Effector CD4-positive, alpha-beta T cell (primary cell): ENCODE results near the gene SMIM7.

Source experiments
- DNase-seq: peaks from one replicate; pipeline ENCODE4 v3.0.0-alpha.2; 2020

The SMIM7 gene

DNA sequence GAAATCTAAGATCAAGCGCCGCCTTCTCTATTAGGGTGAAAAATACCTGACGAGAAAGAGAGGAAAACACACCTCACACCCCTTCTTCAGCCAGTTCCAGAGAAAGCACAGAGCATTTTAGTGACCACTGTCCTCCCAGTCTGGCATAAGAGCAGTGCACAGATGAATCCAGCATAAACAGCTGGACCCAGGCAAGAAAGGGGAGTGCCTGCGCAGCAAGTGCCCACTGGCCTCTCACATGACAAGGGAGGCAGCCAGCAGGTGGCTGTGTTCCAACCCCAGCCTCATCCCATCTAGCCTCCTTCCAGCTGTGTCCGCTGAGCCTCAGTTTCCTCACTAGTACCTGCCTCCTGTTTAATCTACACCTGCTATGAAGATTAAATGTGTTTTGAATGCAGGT is 39.9 kb downstream of the SMIM7 start:
- DNase-seq: no peak

DNA sequence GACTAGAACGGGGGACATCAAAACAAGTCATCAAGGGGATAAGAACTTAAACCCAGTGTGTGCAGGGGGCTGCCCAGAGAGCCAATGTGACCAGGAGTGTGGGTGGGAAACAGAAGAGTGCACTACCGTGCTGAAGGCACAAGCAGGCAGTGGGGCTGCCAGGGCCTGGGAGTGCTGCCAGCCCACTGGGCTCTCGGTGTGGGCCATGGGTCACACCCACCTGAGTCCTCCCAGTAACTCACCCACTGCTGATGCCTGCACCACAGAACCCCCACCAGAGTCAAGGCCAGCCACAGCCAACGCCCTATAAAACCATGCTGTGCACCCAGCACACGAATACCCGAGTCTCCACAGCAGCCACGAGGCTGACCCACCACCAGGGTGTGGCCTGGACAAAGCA is 40.5 kb downstream of the SMIM7 start:
- no peak for DNase-seq

DNA sequence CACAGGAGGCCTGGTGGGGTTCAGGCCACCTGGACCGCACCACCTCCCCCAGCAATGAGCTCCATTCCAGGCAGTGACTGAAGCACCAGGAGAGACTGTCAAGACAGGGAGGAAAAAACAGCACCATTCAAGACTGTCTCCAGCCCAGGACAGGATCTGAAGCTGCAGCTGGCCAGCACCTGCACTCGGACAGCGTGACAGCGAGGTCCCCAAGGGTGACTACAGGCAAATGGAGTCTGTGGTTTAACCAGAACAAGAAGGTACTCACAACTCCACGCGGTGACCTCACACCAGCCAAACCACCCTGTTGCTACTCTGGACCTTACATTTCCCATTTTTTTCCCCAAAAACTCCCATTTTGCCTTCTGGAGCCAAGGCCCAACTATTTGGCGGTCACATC is 41.7 kb downstream of the SMIM7 start:
- no peak for DNase-seq

DNA sequence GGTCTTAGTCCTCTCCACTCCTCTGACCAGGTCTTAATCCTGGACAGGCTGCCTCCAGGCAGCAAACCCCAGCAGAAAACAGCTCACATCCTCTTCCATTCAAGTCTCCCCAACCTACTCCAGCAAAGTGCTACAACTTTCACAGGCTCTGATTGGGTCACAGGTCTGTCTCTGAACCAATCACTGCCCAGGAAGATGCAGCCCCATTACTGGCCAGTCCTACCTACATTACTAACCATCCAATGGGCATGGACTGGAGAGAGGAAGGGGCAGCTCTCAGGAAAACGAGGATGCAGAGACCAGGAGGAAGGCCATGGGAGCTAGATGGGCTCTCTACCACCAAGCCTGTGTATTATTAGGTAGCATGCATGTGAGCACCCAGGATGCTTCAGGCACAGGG is 44.1 kb downstream of the SMIM7 start:
- no peak for DNase-seq

DNA sequence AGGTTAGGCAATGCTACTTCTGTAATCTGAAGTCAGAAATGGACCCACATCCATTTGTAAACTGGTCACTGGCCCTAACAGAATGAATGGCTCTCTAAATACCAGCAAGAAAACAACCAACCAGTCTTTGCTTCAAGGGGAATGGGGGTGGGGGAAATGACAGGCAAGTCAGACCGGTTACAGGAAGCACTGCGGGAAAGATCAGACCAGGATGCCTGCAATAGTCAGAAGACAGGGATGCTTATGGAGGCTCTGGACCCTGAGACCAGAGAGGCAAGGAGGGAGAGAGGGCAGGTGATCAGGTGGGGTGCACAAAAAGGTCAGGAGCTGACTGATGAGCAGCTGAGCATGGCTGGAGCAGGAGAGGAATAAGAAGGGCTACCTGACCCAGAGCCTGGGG is 45.0 kb downstream of the SMIM7 start:
- DNase-seq: no peak

DNA sequence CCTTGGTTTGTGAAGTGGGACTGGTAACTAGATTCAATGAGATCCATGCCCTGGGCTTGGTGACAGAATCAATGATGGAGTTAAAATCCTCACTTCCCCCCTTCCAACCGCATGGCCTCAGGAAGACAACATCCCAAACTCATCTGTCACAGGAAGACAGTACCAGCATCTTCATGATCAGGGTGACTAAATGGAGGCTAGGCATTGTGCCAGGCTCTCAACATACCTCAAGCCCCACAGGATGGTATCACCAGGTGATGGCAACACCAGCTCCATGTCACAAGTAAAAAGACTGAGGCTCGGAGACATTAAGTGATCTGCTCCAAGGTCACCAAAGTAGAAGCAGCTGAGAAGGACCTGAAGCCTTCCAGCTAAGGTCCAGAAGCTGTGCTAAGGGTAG is 46.1 kb downstream of the SMIM7 start:
- no peak for DNase-seq

DNA sequence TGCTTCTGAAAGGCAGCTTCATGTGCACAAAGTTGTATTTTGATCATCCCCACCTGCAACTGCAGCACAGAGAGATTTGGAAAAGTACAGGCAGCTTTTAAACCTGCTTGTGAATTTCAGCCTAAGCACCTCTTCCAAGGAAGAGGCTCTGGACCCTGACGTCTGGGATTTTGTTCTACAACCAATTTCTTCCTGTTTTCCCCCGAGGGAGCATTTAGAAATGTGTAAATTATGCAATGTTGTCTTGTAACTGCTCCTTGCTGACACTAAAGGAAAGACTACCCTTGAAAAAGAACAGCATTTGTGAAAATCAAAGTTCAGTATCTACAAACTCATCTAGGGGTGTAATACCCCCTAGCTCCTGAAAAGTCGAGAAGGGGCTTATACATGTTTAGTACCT is 47.3 kb downstream of the SMIM7 start:
- no peak for DNase-seq

DNA sequence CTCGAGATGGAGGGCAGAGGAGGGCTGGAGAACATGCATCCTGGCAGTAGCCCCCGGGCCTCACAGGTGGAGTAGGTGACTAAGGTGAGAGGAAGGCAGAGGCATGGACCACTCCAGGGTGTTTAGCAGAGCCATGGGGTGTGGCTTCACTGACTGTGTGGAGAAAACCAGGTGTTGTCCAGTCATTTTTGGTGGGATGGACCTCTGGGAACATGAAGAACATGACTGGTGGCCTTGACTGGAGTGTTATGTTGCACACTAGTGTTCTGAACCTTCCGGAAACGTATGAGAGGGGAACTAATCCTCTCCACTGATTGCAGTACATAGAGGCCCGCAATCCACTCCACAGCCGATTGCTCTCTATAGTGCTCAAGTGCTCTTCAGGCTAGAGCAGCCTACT is 48.8 kb downstream of the SMIM7 start:
- no peak for DNase-seq

DNA sequence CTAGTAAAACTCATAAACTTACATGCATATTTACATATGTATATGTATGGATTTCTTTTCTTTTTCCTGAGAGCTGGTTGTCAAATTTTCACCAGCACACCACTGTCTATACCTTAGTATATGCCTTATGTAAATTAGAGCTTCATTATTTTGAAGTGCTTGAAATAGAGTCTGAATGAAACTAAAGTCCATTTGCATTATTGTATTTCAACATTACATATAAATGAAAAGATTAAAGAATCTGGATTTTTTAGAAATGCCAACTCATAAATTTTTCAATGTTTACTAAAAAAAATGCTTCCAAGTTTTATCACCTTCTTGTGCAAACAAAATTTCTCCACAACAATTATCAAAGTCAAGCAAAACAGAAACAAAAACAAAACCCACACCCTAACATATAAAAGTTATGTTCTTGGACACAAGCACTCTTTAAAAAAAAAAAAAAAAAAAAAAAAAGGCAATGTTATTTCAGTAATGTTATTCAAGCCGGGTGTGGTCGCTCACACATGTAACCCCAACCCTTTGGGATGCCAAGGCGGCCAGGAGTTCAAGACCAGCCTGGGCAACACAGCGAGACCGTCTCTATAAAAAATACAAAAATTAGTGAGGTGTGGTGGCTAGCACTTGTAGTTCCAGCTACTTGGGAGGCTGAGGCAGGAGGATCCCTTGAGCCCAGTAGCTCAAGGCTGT is 50.3 kb downstream of the SMIM7 start:
- no peak for DNase-seq

DNA sequence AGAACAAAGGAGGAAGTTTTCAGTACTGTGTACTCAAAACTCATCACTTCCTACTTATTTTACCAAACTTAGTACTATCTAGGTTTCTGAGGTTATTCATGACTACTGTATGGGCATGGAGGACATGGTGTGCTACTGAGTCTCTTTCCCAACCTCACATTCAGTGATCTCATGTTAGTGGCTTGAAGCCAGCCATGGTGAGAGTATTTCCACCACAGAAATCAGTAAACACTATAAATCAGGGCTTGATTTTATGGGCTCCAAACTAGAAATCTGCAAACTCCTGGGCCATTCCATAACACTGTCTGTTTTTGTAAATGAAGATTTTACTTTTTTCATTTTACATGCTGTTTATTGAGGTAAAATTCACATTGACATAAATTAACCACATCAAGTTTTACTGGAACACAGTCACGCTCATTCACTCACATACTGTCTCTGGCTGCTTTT is 51.6 kb downstream of the SMIM7 start:
- DNase-seq: no peak

DNA sequence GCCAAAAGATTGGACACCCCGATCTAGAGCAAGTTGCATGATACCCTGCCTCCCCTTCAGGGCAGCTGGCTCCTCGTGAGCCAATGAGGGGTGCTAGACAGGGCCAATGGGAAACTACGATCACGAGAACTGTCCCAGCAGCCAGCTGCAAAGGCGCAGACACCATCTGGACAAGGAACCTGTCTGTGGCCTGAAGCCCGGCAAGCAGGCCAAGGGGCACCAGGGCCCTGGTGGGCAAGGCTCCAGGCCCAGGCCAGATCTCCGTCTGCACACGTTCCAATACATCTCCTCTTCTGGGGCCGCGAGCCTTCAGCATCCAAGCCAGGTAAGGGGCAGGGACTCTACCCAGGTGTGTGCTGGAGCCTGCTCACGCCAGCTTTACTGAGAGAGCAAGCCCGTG is 52.1 kb downstream of the SMIM7 start:
- no peak for DNase-seq

DNA sequence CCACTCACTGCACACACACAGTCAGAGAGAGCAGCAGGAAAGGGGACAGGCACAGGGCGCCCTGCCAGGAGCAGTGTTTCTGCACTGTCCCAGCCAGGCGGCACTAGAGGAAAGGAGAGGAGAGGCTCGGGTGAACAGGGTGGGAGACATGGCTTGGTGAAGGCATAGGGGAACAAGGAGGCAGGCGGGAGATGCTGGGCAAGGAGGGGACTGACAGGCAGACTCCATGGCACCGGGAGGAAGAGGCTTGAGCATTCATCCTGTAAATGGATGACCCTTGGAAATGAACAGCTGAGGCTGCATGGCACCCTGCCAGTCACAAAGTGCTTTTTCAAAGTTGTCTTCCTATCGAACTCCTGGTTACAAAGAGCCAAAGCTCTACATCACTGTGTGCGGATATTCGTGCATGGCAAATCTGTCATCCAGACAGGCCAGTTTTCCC is 54.4 kb downstream of the SMIM7 start:
- DNase-seq: no peak

DNA sequence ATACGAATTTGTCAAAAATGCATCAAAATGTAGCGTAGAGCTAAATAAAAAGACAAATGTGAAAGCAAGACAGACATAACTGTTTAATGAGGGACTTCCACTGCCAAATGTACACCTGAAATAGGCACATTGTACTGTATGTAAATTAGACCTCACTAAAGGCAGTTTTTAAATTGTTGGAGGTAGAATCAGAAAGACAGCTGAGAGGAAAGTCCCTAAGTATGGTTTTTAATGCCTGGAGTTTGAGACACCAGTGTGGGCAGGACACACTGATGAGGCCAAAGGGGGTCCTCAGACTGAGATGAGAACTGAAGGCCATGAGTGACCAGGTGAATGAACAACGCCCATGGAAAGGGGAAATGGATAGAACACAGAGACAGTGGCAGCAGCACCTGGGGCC is 54.8 kb downstream of the SMIM7 start:
- no peak for DNase-seq

DNA sequence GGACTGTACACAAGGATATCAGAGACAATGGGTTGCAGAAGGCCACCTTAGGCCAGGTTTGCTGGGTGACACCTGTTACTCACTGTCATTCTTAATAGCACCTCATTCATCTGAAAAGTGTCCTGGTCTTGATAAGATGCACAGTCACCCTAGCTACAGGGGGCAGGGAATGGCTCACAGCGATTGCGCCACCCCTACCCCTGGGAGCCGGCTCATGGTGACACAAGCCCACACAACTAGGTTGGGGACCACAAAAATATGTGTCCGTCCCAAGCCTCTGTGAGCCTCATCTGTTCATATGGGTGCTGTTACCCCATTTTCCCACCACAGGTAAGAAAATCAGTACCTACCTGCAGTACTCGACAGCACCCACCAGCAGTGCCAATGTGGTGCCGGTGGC is 55.3 kb downstream of the SMIM7 start:
- no peak for DNase-seq

DNA sequence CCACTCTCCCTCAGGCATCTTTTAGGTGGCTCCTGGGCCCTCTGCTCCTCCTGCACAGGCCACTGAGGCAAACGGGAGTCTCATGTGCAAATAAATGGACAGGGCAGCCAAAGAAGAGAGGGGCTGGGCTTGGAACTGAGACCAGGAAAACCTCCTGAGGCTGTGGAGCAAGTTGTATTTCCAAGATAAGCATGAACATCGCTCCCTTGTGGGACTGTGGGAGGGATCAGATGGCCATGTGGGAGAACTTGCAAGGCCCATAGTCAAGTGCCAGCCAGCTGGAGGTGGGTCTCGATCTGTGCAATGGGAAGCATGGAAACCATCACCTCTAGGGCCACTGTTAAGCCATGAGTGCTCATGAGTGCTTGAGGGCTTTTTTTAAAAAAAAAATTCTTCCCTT is 56.9 kb downstream of the SMIM7 start:
- DNase-seq: no peak

DNA sequence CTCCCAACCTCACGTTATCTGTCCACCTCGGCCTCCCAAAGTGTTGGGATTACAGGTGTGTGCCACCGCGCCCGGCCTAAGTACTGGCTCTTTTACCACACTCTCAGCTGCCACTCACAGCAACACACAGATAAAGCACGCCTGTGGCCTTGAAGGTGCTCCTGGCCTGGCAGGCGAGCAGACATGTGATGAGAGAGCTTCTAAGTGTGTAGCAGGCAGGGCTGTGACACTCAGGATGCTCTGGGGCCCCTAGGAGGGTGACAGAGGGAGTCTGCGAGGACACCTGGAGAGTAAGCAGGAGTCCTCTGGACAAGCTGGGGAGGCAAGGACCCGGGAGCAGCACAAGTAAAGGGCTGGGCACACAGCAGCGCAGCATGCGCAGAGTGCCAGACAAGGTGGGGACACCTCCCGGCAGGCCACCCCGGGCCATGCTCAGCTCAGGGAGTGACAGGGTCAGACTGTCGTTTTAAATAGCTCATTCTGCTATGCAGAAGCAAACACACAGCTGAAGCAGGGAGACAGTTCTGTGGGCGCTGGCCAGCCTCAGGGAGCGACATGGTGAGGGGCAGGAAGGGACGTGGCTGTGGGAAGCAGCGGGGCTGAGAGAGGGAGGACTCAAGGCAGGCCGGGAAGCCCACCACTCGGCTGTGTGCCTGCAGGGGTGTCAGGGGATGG is 58.4 kb downstream of the SMIM7 start:
- DNase-seq: no peak

DNA sequence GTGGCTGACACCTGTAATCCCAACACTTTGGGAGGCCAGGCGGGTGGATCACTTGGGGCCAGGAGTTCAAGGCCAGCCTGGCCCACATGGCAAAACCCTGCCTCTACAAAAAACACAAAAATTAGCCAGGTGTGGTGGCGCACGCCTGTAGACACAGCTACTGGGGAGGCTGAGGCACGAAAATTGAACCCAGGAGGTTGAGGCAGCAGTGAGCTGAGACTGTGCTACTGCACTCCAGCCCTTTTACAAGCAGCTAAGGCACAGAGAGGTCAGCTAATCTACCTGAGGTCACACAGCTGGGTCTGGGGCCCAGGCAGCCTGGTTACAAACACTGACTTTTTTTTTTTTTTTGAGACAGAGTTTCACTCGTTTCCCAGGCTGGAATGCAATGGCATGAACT is 59.1 kb downstream of the SMIM7 start:
- no peak for DNase-seq

DNA sequence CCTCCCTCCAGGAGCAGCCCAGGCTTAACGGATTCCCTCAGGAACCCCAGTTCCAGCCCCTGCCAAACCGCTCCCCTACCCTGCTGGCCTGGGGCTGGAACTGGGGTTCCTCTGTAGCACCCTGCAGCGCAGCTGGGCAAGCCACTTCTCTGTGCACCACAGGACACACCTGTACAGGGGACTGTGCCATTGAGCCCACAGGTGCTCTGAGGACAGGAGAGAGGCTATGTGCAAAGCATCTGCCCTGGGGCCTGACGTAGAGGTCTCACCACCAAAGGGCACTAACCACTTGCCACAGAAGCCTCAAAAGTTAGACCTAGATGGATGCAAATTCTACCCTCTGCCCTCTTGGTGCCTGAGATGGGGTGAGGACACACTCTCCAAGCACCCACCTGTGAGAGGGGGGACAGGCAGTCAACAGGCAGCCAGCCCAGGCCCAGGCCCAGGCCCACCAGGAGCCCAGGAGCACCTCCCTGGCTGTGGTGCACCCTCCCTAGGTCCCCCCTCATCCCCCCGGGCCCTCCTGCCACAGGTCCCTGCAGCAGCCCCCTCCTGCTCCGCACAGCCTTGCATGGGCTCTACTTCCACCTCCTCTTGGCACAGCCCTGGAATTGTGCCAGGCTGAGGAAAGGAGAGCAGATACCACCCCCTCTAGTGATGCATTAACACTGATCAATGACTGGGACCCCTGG is 60.1 kb downstream of the SMIM7 start:
- no peak for DNase-seq

DNA sequence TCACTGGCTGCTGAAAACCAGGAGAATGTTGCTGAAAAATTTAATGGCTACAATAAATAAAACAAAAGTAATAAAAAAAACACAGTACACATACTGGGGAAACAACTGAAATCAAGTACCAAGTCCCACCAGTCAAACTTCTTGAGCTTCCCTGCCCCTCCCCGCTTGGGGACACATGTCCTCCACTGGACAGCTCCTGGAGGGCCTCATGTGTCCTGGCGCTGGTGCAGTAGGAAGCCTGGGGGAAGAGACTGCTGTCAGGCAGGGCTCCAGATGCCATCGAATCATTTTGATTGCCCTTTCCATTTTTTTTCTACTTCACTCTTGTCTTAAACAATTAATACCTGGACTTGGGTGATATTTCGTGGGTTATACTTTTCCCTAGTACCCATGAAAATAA is 61.1 kb downstream of the SMIM7 start:
- no peak for DNase-seq

DNA sequence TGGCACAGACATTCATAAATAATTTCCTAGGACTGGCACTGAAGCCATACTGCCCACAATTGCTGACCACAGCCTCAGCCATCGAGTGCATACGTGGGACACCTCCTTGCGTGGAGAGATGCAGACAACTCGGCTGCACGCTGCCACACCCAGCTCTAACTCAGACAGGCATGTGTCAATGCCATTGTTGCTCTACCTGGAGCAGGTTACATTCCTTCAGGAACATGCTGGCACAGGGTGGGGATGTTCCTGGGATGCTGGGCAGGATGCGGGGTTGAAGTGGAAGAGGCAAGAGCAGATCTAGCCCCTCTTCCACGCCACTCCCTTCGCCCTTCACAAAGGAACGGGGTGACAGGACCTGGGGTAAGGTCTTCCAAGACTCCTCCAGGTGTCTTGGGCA is 63.5 kb downstream of the SMIM7 start:
- no peak for DNase-seq
